Neural cell (in vitro differentiated cells): ENCODE data around the gene IKZF1. TPM values are rescaled to one million over a fixed set of nuclear protein-coding genes. Genes with fewer than 3 reads are reported as not detected.

Experiments
- H2AFZ ChIP-seq: fragments of 200-600, 300-800 bp; sonication (generic), shearing (Covaris generic); 2 replicates; pipeline ENCODE4 v1.6.0; 2014; ENCODE audit warnings: low read depth, mild to moderate bottlenecking, antibody characterized with exemption, low read length, moderate library complexity
- H3F3A ChIP-seq: fragments of 200-600 bp; shearing (Covaris generic); 2 replicates; pipeline ENCODE4 v1.6.1; 2016; ENCODE audit warnings: mild to moderate bottlenecking, moderate library complexity, mixed read lengths, antibody characterized with exemption, low read length; ENCODE audit not compliant: insufficient read depth, poor library complexity, severe bottlenecking
- H3K27ac ChIP-seq: fragments of 200-600, 300-800 bp; sonication (generic), shearing (Covaris generic); 2 replicates; pipeline ENCODE4 v1.5.1; 2014; ENCODE audit warnings: mild to moderate bottlenecking, low read length, moderate library complexity
- H3K27me3 ChIP-seq: fragments of 300-800, 200-600 bp; sonication (generic), shearing (Covaris generic); 2 replicates; pipeline ENCODE4 v1.6.0; 2014; ENCODE audit warnings: mild to moderate bottlenecking, low read depth, low read length, moderate library complexity; ENCODE audit not compliant: insufficient read depth
- H3K36me3 ChIP-seq: fragments of 300-800, 200-600 bp; sonication (generic), shearing (Covaris generic); 2 replicates; pipeline ENCODE4 v1.5.1; 2014; ENCODE audit warnings: mild to moderate bottlenecking, antibody characterized with exemption, low read length, moderate library complexity; ENCODE audit not compliant: insufficient read depth
- H3K4me2 ChIP-seq: fragments of 300-800, 200-600 bp; sonication (generic), shearing (Covaris generic); 2 replicates; pipeline ENCODE4 v1.6.0; 2014; ENCODE audit warnings: mild to moderate bottlenecking, low read length
- H3K4me3 ChIP-seq: fragments of 300-800, 200-600 bp; sonication (generic), shearing (Covaris generic); 2 replicates; pipeline ENCODE4 v1.5.1; 2014; ENCODE audit warnings: mild to moderate bottlenecking, low read length, moderate library complexity
- H3K79me2 ChIP-seq: fragments of 200-600 bp; shearing (Covaris generic); replicated peaks from 2 replicates; pipeline ENCODE4 v1.6.0; 2014; ENCODE audit warnings: mild to moderate bottlenecking, low read length, moderate library complexity; ENCODE audit not compliant: insufficient read depth
- H3K9ac ChIP-seq: fragments of 300-800, 200-600 bp; sonication (generic), shearing (Covaris generic); 2 replicates; pipeline ENCODE4 v1.6.1; 2016; ENCODE audit warnings: mild to moderate bottlenecking, low read length, mixed read lengths
- H3K9me2 ChIP-seq: fragments of 200-600 bp; shearing (Covaris generic); 2 replicates; pipeline ENCODE4 v1.6.1; 2016; ENCODE audit warnings: mild to moderate bottlenecking, low read length, mixed read lengths; ENCODE audit not compliant: insufficient read depth
- H3K9me3 ChIP-seq: fragments of 200-600, 300-800 bp; sonication (generic), shearing (Covaris generic); 2 replicates; pipeline ENCODE4 v1.6.1; 2016; ENCODE audit warnings: mild to moderate bottlenecking, mixed run types, low read length, moderate library complexity, mixed read lengths
- H4K20me1 ChIP-seq: fragments of 200-600 bp; shearing (Covaris generic); 2 replicates; pipeline ENCODE4 v1.6.1; 2016; ENCODE audit warnings: mild to moderate bottlenecking, mixed run types; ENCODE audit not compliant: insufficient read depth
- EP300 ChIP-seq: fragments of 450-650 bp; conservative IDR thresholded peaks from 2 replicates; pipeline ENCODE4 v1.6.1; 2014; ENCODE audit warnings: antibody characterized with exemption, mild to moderate bottlenecking, moderate library complexity; ENCODE audit not compliant: poor library complexity, severe bottlenecking
- EZH2 ChIP-seq: fragments of 200-600, 300-800 bp; shearing (Covaris generic), sonication (generic); IDR thresholded peaks from 2 replicates; pipeline ENCODE4 v1.6.1; 2014; ENCODE audit warnings: antibody characterized with exemption, low read length, borderline replicate concordance, mild to moderate bottlenecking; ENCODE audit not compliant: insufficient read depth, poor library complexity, severe bottlenecking
- MXI1 ChIP-seq: fragments of 450-650 bp; conservative IDR thresholded peaks from 2 replicates; pipeline ENCODE4 v1.6.1; 2014; ENCODE audit warnings: antibody characterized with exemption, mild to moderate bottlenecking; ENCODE audit not compliant: poor library complexity, severe bottlenecking
- POLR2AphosphoS5 ChIP-seq: IDR thresholded peaks from 2 replicates; pipeline ENCODE4 v1.6.1; 2012
- RAD21 ChIP-seq: fragments of 450-650 bp; conservative IDR thresholded peaks from 2 replicates; pipeline ENCODE4 v1.6.1; 2014; ENCODE audit warnings: antibody characterized with exemption, mild to moderate bottlenecking, moderate library complexity
- SMC3 ChIP-seq: fragments of 450-650 bp; conservative IDR thresholded peaks from 2 replicates; pipeline ENCODE4 v1.6.1; 2014; ENCODE audit warnings: antibody characterized with exemption, mild to moderate bottlenecking, moderate library complexity; ENCODE audit not compliant: poor library complexity
- TAF1 ChIP-seq: IDR thresholded peaks from 2 replicates; pipeline ENCODE4 v1.6.1; 2012; ENCODE audit warnings: low read depth
- polyA plus RNA-seq: library from polyadenylated mRNA; depleted of rRNA; stranded (reverse); fragments of >200 nt; gene quantifications from 2 replicates; pipeline ENCODE4 v1.2.3, GENCODE V29; 2014
- TF ChIP-seq, protein P1 (sequence below): fragments of 450-650 bp; IDR thresholded peaks from 2 replicates; pipeline ENCODE4 v1.5.1; 2014; ENCODE audit warnings: antibody characterized with exemption, mild to moderate bottlenecking, moderate library complexity; ENCODE audit not compliant: poor library complexity, severe bottlenecking
- TF ChIP-seq, protein P2 (sequence below): IDR thresholded peaks from 2 replicates; pipeline ENCODE4 v1.6.1; 2012; ENCODE audit warnings: borderline replicate concordance

The IKZF1 gene
- polyA plus RNA-seq, 1 donor from 2014 or later, result 0.24 TPM

DNA sequence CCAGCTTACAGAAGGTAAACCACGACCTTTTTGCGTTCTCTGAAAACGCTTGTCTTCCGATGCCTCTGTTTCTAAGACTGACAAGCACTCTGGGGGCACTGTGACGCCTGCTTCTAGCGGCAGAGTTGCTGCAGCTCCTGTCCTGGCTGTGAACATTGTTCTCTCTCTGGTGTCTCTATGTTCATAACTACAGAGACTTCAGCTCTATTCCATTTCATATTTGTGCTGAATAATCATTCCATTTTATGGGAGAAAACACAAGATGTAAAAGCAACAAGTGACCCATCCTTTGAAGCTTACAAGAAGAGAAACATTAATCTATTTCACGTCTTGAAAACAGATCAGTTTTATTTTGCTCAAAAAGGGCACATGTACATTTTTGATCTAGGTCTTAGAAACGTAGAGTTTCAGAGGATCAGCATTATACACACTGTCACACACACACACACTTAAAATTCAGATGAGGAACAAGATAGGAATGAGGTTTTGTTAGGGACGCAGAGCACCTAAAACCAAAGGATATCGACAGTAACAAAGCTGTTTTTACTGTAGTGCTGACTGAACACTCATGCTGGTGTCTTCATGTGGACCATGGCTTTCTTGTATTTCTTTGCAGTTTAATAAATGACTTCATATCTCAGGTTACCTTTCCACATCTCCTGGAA, 3.0 kb downstream of the IKZF1 start:
- TF ChIP-seq MXI1 (no peak), SMC3 (peak; percentile 26), EP300 (peak; percentile 51), EZH2 (no peak), POLR2AphosphoS5 (peak; percentile 44)
- TF ChIP-seq, protein P1, sequence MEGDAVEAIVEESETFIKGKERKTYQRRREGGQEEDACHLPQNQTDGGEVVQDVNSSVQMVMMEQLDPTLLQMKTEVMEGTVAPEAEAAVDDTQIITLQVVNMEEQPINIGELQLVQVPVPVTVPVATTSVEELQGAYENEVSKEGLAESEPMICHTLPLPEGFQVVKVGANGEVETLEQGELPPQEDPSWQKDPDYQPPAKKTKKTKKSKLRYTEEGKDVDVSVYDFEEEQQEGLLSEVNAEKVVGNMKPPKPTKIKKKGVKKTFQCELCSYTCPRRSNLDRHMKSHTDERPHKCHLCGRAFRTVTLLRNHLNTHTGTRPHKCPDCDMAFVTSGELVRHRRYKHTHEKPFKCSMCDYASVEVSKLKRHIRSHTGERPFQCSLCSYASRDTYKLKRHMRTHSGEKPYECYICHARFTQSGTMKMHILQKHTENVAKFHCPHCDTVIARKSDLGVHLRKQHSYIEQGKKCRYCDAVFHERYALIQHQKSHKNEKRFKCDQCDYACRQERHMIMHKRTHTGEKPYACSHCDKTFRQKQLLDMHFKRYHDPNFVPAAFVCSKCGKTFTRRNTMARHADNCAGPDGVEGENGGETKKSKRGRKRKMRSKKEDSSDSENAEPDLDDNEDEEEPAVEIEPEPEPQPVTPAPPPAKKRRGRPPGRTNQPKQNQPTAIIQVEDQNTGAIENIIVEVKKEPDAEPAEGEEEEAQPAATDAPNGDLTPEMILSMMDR, result peak; percentile 33
- H4K20me1 ChIP-seq, result no peaks in the 10 kb centered on the region
- H2AFZ ChIP-seq, result no peak overlapping the region
- no peaks in the 10 kb centered on the region for H3K9me3 ChIP-seq
- no peaks in the 10 kb centered on the region for H3F3A ChIP-seq
- H3K9ac ChIP-seq, result no peak overlapping the region
- peaks cover 44% of the 10 kb centered on the region for H3K27me3 ChIP-seq
- no peak overlapping the region for H3K27ac ChIP-seq
- no peaks in the 10 kb centered on the region for H3K9me2 ChIP-seq
- H3K4me2 ChIP-seq, result no peak overlapping the region
- no peaks in the 10 kb centered on the region for H3K79me2 ChIP-seq
- no peaks in the 10 kb centered on the region for H3K36me3 ChIP-seq
- H3K4me3 ChIP-seq, result peak overlapping the region; percentile 8

DNA sequence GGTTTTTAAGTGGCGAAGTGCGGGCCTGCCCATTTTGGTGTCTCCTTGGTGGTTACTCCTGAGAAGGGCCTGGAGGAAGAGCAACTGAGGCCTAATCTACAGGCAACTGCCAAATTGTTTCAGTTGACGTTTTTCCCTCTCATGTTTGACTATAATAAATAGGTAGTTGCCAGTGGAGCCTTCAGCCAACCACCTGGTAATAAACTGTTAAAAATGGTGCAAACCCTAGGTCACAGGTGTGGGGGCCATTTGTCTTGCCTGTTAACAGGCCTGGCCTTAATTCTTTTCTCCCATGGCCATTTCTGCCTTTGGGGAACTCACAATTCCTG, 3.7 kb downstream of the IKZF1 start:
- no peak overlapping the region for H3K27ac ChIP-seq
- no peaks in the 10 kb centered on the region for H3F3A ChIP-seq
- TF ChIP-seq, protein P2, sequence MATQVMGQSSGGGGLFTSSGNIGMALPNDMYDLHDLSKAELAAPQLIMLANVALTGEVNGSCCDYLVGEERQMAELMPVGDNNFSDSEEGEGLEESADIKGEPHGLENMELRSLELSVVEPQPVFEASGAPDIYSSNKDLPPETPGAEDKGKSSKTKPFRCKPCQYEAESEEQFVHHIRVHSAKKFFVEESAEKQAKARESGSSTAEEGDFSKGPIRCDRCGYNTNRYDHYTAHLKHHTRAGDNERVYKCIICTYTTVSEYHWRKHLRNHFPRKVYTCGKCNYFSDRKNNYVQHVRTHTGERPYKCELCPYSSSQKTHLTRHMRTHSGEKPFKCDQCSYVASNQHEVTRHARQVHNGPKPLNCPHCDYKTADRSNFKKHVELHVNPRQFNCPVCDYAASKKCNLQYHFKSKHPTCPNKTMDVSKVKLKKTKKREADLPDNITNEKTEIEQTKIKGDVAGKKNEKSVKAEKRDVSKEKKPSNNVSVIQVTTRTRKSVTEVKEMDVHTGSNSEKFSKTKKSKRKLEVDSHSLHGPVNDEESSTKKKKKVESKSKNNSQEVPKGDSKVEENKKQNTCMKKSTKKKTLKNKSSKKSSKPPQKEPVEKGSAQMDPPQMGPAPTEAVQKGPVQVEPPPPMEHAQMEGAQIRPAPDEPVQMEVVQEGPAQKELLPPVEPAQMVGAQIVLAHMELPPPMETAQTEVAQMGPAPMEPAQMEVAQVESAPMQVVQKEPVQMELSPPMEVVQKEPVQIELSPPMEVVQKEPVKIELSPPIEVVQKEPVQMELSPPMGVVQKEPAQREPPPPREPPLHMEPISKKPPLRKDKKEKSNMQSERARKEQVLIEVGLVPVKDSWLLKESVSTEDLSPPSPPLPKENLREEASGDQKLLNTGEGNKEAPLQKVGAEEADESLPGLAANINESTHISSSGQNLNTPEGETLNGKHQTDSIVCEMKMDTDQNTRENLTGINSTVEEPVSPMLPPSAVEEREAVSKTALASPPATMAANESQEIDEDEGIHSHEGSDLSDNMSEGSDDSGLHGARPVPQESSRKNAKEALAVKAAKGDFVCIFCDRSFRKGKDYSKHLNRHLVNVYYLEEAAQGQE, result no peak
- TF ChIP-seq RAD21 (no peak), SMC3 (no peak), POLR2AphosphoS5 (no peak), EP300 (no peak), TAF1 (no peak), EZH2 (no peak), MXI1 (no peak)
- TF ChIP-seq, protein P1, result no peak
- H2AFZ ChIP-seq, result no peak overlapping the region
- no peak overlapping the region for H3K4me2 ChIP-seq
- H3K27me3 ChIP-seq, result peaks cover 37% of the 10 kb centered on the region
- no peaks in the 10 kb centered on the region for H3K9me3 ChIP-seq
- H3K4me3 ChIP-seq, result no peak overlapping the region
- H3K9ac ChIP-seq, result no peak overlapping the region
- no peaks in the 10 kb centered on the region for H4K20me1 ChIP-seq
- no peaks in the 10 kb centered on the region for H3K79me2 ChIP-seq
- no peaks in the 10 kb centered on the region for H3K9me2 ChIP-seq
- no peaks in the 10 kb centered on the region for H3K36me3 ChIP-seq
